HepG2 (cell line): ENCODE results near the gene LGALS8. TPM values are rescaled to one million over a fixed set of nuclear protein-coding genes. Genes with fewer than 3 reads are reported as not detected.
A peak's percentile ranks its signal among the peaks of the same experiment; 100 is the strongest.

Experiments used
- CEBPG ChIP-seq: IDR thresholded peaks from 2 replicates; pipeline ENCODE4 v1.6.1; 2016
- GATAD2A ChIP-seq: IDR thresholded peaks from 2 replicates; pipeline ENCODE4 v1.6.1; 2016
- GPBP1L1 ChIP-seq: sonication (generic); formaldehyde crosslinking; IDR thresholded peaks from 2 replicates; pipeline ENCODE4 v1.5.0; 2020; ENCODE audit warnings: mild to moderate bottlenecking, missing genetic modification reagents
- HES4 ChIP-seq: sonication (generic); formaldehyde crosslinking; IDR thresholded peaks from 2 replicates; pipeline ENCODE4 v1.9.0; 2021; ENCODE audit warnings: mild to moderate bottlenecking, missing genetic modification reagents, borderline replicate concordance
- KDM6A ChIP-seq: IDR thresholded peaks from 2 replicates; pipeline ENCODE4 v1.6.1; 2016; ENCODE audit warnings: low read depth
- MED1 ChIP-seq: sonication (generic); formaldehyde crosslinking; IDR thresholded peaks from 2 replicates; pipeline ENCODE4 v1.4.0; 2020; ENCODE audit warnings: missing genetic modification reagents
- NCOA2 ChIP-seq: sonication (generic); formaldehyde crosslinking; IDR thresholded peaks from 2 replicates; pipeline ENCODE4 v1.8.0; 2022; ENCODE audit warnings: inconsistent platforms
- RXRA ChIP-seq: sonication (generic); formaldehyde crosslinking; IDR thresholded peaks from 2 replicates; pipeline ENCODE4 v1.5.1; 2020; ENCODE audit warnings: missing genetic modification reagents
- SOX5 ChIP-seq: IDR thresholded peaks from 2 replicates; pipeline ENCODE4 v1.6.1; 2016; ENCODE audit warnings: borderline replicate concordance
- SRY ChIP-seq: sonication (generic); formaldehyde crosslinking; IDR thresholded peaks from 2 replicates; pipeline ENCODE4 v1.8.0; 2022; ENCODE audit warnings: mild to moderate bottlenecking, missing genetic modification reagents
- THAP7 ChIP-seq: sonication (generic); formaldehyde crosslinking; IDR thresholded peaks from 2 replicates; pipeline ENCODE4 v1.8.1; 2023; ENCODE audit warnings: mild to moderate bottlenecking, missing genetic modification reagents
- ZBTB40 ChIP-seq, 2 experiments: fragments of 450-650 bp in 1 of 2; sonication (generic) in 1 of 2; formaldehyde crosslinking in 1 of 2; IDR thresholded peaks; 2 replicates each; pipeline versions ENCODE4 v1.6.1 to v1.8.0; 2016 to 2022; ENCODE audit warnings: antibody characterized with exemption in 1 of 2, mild to moderate bottlenecking in 1 of 2, missing genetic modification reagents in 1 of 2
- ZGPAT ChIP-seq: IDR thresholded peaks from 2 replicates; pipeline ENCODE4 v1.6.1; 2016; ENCODE audit warnings: mild to moderate bottlenecking
- ZKSCAN8 ChIP-seq: IDR thresholded peaks from 2 replicates; pipeline ENCODE4 v1.6.1; 2016; ENCODE audit warnings: borderline replicate concordance, missing genetic modification reagents, missing compliant biosample characterization
- ZNF18 ChIP-seq: sonication (generic); formaldehyde crosslinking; IDR thresholded peaks from 2 replicates; pipeline ENCODE4 v1.8.0; 2022; ENCODE audit warnings: mild to moderate bottlenecking, missing genetic modification reagents; ENCODE audit not compliant: insufficient replicate concordance
- polyA plus RNA-seq, 8 experiments: library from polyadenylated mRNA; depleted of rRNA in 3 of 8; stranded (reverse) in 7 of 8; unstranded in 1 of 8; fragments of >200 nt; fragmentation: Illumina TruSeq in 4 of 8; extraction: Trizol in 4 of 8; gene quantifications; 2 replicates each; pipeline versions ENCODE4 v1.2.1 to v1.2.3, GENCODE V29; 2011 to 2016; ENCODE audit warnings: low read depth in 4 of 8, missing spikeins in 1 of 8, mixed read lengths in 1 of 8; ENCODE audit not compliant: insufficient read depth in 1 of 8
- total RNA-seq, 5 experiments: library from RNA; depleted of rRNA; stranded (reverse); fragments of >200 nt; fragmentation: Illumina TruSeq; extraction: Trizol; gene quantifications; 2 replicates each; pipeline ENCODE4 v1.2.3, GENCODE V29; 2016; ENCODE audit warnings: low read depth in 1 of 5

The LGALS8 gene
- total and polyA plus RNA-seq, 2 of the 13 experiments (the other 11 are each of a cell fraction or from before 2014, with no cell fraction given) = 29.3 to 185 TPM

- 0 out of 2 replicates have a peak, but pooled peaks have one; percentile 23 for TF ChIP-seq KDM6A (CRISPR knock-in tag)
- peak; percentile 98 for TF ChIP-seq MED1
- peak; percentile 81 for TF ChIP-seq NCOA2 (CRISPR knock-in tag)
- TF ChIP-seq GATAD2A (CRISPR knock-in tag) = peak; percentile 73
- peak; percentile 80 for TF ChIP-seq ZGPAT
- TF ChIP-seq SRY (CRISPR knock-in tag) = 0 out of 2 replicates have a peak, but pooled peaks have one; percentile 35
- peak; percentile 78 for TF ChIP-seq SOX5 (CRISPR knock-in tag)
- TF ChIP-seq THAP7 = no peak
- no peak for TF ChIP-seq ZBTB40 (IDR thresholded peaks at IDR 0.05)
- peak; percentile 26; the same call in 1 of the 2 replicates for TF ChIP-seq ZBTB40 (CRISPR knock-in tag; IDR thresholded peaks at IDR 0.05)
- TF ChIP-seq GPBP1L1 (CRISPR knock-in tag) = no peak
- peak; percentile 56 for TF ChIP-seq CEBPG (CRISPR knock-in tag)
- TF ChIP-seq RXRA (CRISPR knock-in tag) = peak; percentile 77
- 0 out of 2 replicates have a peak, but pooled peaks have one; percentile 58 for TF ChIP-seq ZKSCAN8 (CRISPR knock-in tag)
- peak; percentile 55 for TF ChIP-seq ZNF18
- no peak for TF ChIP-seq HES4 (CRISPR knock-in tag)
Observed at GRCh38 chr1:236502972-236503639, 20.7 kb upstream of the LGALS8 start (continued).
